ENCODE data around the gene PGPEP1. TPM values are rescaled to one million over a fixed set of nuclear protein-coding genes. Genes with fewer than 3 reads are reported as not detected.

The PGPEP1 gene
- total RNA-seq, 2 experiments from 2014 or later = 24.4 to 25.9 TPM

- Mint-ChIP-seq H3K27me3 (peaks cover 42% of the 10 kb centered on the region), H3K4me1 (ENCODE audit: low read depth) (peaks cover 77% of the 10 kb centered on the region), H3K9me3 (no peaks in the 10 kb centered on the region), H3K36me3 (ENCODE audit: low read depth) (no peaks in the 10 kb centered on the region), H3K4me3 (peak overlapping the region; percentile 92), H3K27ac (peak overlapping the region; percentile 81)
- ATAC-seq (ENCODE audit: poor library complexity) = no peak
- peak in 2 of 14 experiments; percentile 58 to 65 for DNase-seq
- Histone ChIP-seq H3K9me3 (ENCODE audit: control insufficient read depth in 1 of 2, insufficient read depth in 1 of 2, low read length in 2 of 2) (no peaks in the 10 kb centered on the region), H3K36me3 (ENCODE audit: insufficient read depth, low read length) (peaks cover under 1% of the 10 kb centered on the region), H3K27ac (ENCODE audit: low read depth in 1 of 2, low read length in 2 of 2) (peak overlapping the region in 1 of 2 donors; percentile 41), H3K4me1 (ENCODE audit: insufficient read depth, low read length) (peaks cover 85% of the 10 kb centered on the region), H3K27me3 (ENCODE audit: control insufficient read depth in 1 of 2, insufficient read depth in 2 of 2, low read length in 2 of 2) (peaks cover 11 to 30% of the 10 kb centered on the region in 2 experiments), H3K4me3 (ENCODE audit: low read length) (peak overlapping the region; percentile 54)
- ChIA-PET POLR2A (interaction anchor here (0.7 to 9.0 kb wide), 7 partner anchors 11 to 485 kb away, joined by 3 to 97 read pairs (median 4); partner anchors contain the start of genes CCDC124, JUND and MPV17L2), CTCF (interaction anchor here (1.5 to 5.7 kb wide), 6 partner anchors 10 to 226 kb away, joined by 3 to 32 read pairs (median 9); no protein-coding TSS in a partner anchor)
- intact Hi-C loops (cut with DNase I, micrococcal nuclease) = loop anchor here in 1 of 2 experiments (5.0 kb wide), 2 partner anchors 76 to 91 kb away; partner anchors contain the start of gene PGPEP1
- TF ChIP-seq, protein P1, sequence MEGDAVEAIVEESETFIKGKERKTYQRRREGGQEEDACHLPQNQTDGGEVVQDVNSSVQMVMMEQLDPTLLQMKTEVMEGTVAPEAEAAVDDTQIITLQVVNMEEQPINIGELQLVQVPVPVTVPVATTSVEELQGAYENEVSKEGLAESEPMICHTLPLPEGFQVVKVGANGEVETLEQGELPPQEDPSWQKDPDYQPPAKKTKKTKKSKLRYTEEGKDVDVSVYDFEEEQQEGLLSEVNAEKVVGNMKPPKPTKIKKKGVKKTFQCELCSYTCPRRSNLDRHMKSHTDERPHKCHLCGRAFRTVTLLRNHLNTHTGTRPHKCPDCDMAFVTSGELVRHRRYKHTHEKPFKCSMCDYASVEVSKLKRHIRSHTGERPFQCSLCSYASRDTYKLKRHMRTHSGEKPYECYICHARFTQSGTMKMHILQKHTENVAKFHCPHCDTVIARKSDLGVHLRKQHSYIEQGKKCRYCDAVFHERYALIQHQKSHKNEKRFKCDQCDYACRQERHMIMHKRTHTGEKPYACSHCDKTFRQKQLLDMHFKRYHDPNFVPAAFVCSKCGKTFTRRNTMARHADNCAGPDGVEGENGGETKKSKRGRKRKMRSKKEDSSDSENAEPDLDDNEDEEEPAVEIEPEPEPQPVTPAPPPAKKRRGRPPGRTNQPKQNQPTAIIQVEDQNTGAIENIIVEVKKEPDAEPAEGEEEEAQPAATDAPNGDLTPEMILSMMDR (IDR thresholded peaks at IDR 0.05) = no peak
These were observed 77.7 kb downstream of the PGPEP1 start for GRCh38 chr19:18418029-18418482.

DNA sequence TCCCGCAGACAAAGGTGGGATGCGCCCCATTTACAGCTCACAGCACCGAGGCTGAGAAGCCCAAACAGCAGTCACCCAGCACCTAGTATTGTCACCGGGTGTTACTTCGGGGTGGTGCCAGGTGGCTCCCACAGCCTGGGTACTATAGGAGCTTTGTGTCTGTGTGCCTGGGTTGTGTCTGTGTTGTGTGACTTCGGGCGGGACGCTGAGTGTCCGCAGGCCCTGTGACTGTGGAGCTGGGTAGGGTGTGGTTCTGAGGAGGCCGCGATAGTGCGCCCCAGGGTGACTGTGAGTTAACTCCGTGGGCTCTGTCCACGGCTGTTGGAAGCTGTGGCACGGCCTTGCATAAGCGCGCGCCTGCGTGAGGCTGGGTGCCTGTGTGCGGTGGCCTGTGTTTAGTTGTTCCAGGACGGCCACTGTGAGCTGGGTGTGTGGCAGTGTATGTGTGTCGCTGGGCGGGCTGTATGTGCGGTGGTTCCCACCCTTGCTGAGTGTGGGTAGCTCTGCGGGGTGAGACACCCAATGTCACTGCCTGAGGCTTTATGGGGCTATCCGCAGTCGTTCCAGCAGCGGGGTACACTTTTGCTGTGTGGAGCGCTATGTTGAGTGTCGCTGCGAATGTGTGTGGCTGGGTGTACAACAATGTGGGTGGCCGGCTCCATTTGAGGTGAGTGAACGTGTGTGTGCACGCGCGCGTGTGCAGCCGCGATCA, 78.2 kb downstream of the PGPEP1 start:
- H3K4me3 Mint-ChIP-seq = peak overlapping the region; percentile 92
- ChIA-PET POLR2A (interaction anchor here (0.7 to 9.0 kb wide), 14 partner anchors 10 to 226 kb away, joined by 3 to 97 read pairs (median 4); partner anchors contain the start of genes JUND, MPV17L2, REX1BD and UBA52), CTCF (interaction anchor here (0.9 to 5.7 kb wide), 8 partner anchors 8 to 227 kb away, joined by 3 to 32 read pairs (median 6); partner anchors contain the start of gene LSM4)
- H3K27ac Mint-ChIP-seq = peak overlapping the region; percentile 81
- H3K36me3 ChIP-seq (ENCODE audit: insufficient read depth, low read length) = peaks cover 6% of the 10 kb centered on the region
- H3K4me1 Mint-ChIP-seq (ENCODE audit: low read depth) = peaks cover 83% of the 10 kb centered on the region
- H3K27ac ChIP-seq (ENCODE audit: low read depth in 1 of 2, low read length in 2 of 2) = peak overlapping the region; percentile 18 to 41
- no peaks in the 10 kb centered on the region for H3K9me3 Mint-ChIP-seq
- DNase-seq (peak in 5 of 14 experiments; percentile 27 to 83 (median 48)), ATAC-seq (ENCODE audit: poor library complexity) (peak; percentile 25)
- no peaks in the 10 kb centered on the region for H3K9me3 ChIP-seq (ENCODE audit: control insufficient read depth in 1 of 2, insufficient read depth in 1 of 2, low read length in 2 of 2)
- TF ChIP-seq, protein P1 (IDR thresholded peaks at IDR 0.05) = no peak
- peaks cover 11 to 30% of the 10 kb centered on the region in 2 experiments for H3K27me3 ChIP-seq (ENCODE audit: control insufficient read depth in 1 of 2, insufficient read depth in 2 of 2, low read length in 2 of 2)
- H3K36me3 Mint-ChIP-seq (ENCODE audit: low read depth) = no peaks in the 10 kb centered on the region
- H3K27me3 Mint-ChIP-seq = peaks cover 42% of the 10 kb centered on the region
- intact Hi-C loops (cut with DNase I, micrococcal nuclease) = loop anchor here in 1 of 2 experiments (5.0 kb wide), 2 partner anchors 76 to 91 kb away; partner anchors contain the start of gene PGPEP1
- H3K4me1 ChIP-seq (ENCODE audit: insufficient read depth, low read length) = peaks cover 91% of the 10 kb centered on the region
- peak overlapping the region; percentile 54 for H3K4me3 ChIP-seq (ENCODE audit: low read length)

DNA sequence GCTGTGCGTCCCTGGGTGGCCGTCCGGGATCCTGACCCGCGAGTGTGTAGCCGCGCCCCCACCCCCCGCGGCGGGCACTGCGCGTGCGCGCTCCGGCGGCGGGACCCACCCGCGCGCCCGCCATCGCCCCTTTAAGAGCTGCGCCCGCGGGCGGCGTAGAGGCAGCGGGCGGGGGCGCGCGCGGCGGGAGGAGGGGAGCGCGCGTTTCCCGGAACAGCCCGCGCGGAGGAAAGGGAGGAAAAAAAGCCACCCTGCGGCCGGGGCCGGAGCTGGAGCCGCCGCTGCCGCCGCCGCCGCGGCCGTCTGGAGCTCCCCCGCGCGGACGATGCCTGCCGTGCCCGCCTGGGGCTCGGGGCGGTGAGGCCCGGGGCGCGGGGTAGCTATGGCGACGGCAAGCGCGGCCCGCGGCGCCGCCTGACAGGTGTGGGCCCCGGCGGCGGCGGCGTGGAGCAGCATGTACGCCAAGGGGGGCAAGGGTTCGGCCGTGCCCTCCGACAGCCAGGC, 78.8 kb downstream of the PGPEP1 start, which contains the start of gene SSBP4:
Gene SSBP4 (plus strand): TSS at position 204 of the 504 bp plus-strand sequence. CDS start 251 bp downstream, at position 455.
- peak; percentile 58 for ATAC-seq (ENCODE audit: poor library complexity)
- peak in 13 of 14 experiments; percentile 45 to 90 (median 63) for DNase-seq
- ChIA-PET POLR2A (interaction anchor here (0.8 to 9.0 kb wide), 13 partner anchors 10 to 226 kb away, joined by 3 to 97 read pairs (median 5); partner anchors contain the start of genes JUND, MPV17L2, REX1BD and UBA52), CTCF (interaction anchor here (0.9 to 5.7 kb wide), 8 partner anchors 8 to 227 kb away, joined by 3 to 32 read pairs (median 6); partner anchors contain the start of gene LSM4)
- Mint-ChIP-seq H3K4me1 (ENCODE audit: low read depth) (peaks cover 85% of the 10 kb centered on the region), H3K36me3 (ENCODE audit: low read depth) (no peaks in the 10 kb centered on the region), H3K27me3 (peaks cover 38% of the 10 kb centered on the region), H3K27ac (peak within 1 kb of the TSS; percentile 81), H3K9me3 (no peaks in the 10 kb centered on the region), H3K4me3 (peak within 1 kb of the TSS; percentile 92)
- Histone ChIP-seq H3K4me3 (ENCODE audit: low read length) (peak within 1 kb of the TSS; percentile 77), H3K27me3 (ENCODE audit: control insufficient read depth in 1 of 2, insufficient read depth in 2 of 2, low read length in 2 of 2) (peaks cover 11 to 30% of the 10 kb centered on the region in 2 experiments), H3K36me3 (ENCODE audit: insufficient read depth, low read length) (peaks cover 9% of the 10 kb centered on the region), H3K27ac (ENCODE audit: low read depth in 1 of 2, low read length in 2 of 2) (peak within 1 kb of the TSS; percentile 41 to 52), H3K4me1 (ENCODE audit: insufficient read depth, low read length) (peaks cover 94% of the 10 kb centered on the region), H3K9me3 (ENCODE audit: control insufficient read depth in 1 of 2, insufficient read depth in 1 of 2, low read length in 2 of 2) (no peaks in the 10 kb centered on the region)
- intact Hi-C loops (cut with DNase I, micrococcal nuclease) = loop anchor here in 1 of 2 experiments (5.0 kb wide), 2 partner anchors 77 to 92 kb away; partner anchors contain the start of gene PGPEP1
- TF ChIP-seq, protein P1 (IDR thresholded peaks at IDR 0.05) = no peak
